ENCODE measurements around the gene TRPV4.

The TRPV4 gene

GRCh38 chr12:109804820-109805761 lies 28.1 kb downstream of the TRPV4 start:
- peak; percentile 66 for DNase-seq

- no peak for DNase-seq
Measured at GRCh38 chr12:109803678-109804077, 29.5 kb downstream of the TRPV4 start.

GRCh38 chr12:109802828-109803227 lies 30.4 kb downstream of the TRPV4 start:
- no peak for DNase-seq

GRCh38 chr12:109800536-109800935 lies 32.7 kb downstream of the TRPV4 start:
- no peak for DNase-seq

- DNase-seq = no peak
Measured at GRCh38 chr12:109798691-109799090, 34.5 kb downstream of the TRPV4 start.

GRCh38 chr12:109797905-109798669 lies 35.1 kb downstream of the TRPV4 start:
- no peak for DNase-seq

- DNase-seq = no peak
Measured at GRCh38 chr12:109796057-109796456, 37.1 kb downstream of the TRPV4 start.

GRCh38 chr12:109795023-109795422 lies 38.2 kb downstream of the TRPV4 start:
- no peak for DNase-seq

- no peak for DNase-seq
Measured at GRCh38 chr12:109793826-109794501, 39.2 kb downstream of the TRPV4 start.

- DNase-seq = no peak
Measured at GRCh38 chr12:109793411-109793810, 39.8 kb downstream of the TRPV4 start.

- no peak for DNase-seq
Measured at GRCh38 chr12:109792992-109793391, 40.2 kb downstream of the TRPV4 start.

- DNase-seq = no peak
Measured at GRCh38 chr12:109789526-109790048, 43.6 kb downstream of the TRPV4 start.

- DNase-seq = no peak
Measured at GRCh38 chr12:109786799-109787198, 46.4 kb downstream of the TRPV4 start.

GRCh38 chr12:109785854-109786253 lies 47.3 kb downstream of the TRPV4 start:
- no peak for DNase-seq

- no peak for DNase-seq
Measured at GRCh38 chr12:109783965-109784244, 49.3 kb downstream of the TRPV4 start.

- no peak for DNase-seq
Measured at GRCh38 chr12:109783135-109783964, 49.8 kb downstream of the TRPV4 start.

GRCh38 chr12:109782326-109782703 lies 50.9 kb downstream of the TRPV4 start:
- no peak for DNase-seq

- DNase-seq = no peak
Measured at GRCh38 chr12:109781668-109782325, 51.4 kb downstream of the TRPV4 start.

GRCh38 chr12:109779382-109779781 lies 53.8 kb downstream of the TRPV4 start:
- DNase-seq = no peak

- DNase-seq = no peak
Measured at GRCh38 chr12:109778684-109779083, 54.5 kb downstream of the TRPV4 start.

GRCh38 chr12:109777544-109777943 lies 55.7 kb downstream of the TRPV4 start:
- peak; percentile 15 for DNase-seq

GRCh38 chr12:109776624-109777023 lies 56.6 kb downstream of the TRPV4 start:
- DNase-seq = no peak
